Fibroblast of lung (primary cell): ENCODE measurements around the gene NMD3. TPM values are rescaled to one million over a fixed set of nuclear protein-coding genes. Genes with fewer than 3 reads are reported as not detected.

Experiments used
- DNase-seq, 2 donors: peaks; one replicate each; pipeline versions ENCODE4 v3.0.0 to v3.0.0-alpha.2; 2010; ENCODE audit warnings: low read depth in 2 of 2
- H2AFZ ChIP-seq: 2 replicates; pipeline ENCODE4 v1.5.1; 2012; ENCODE audit warnings: low read length, control low read depth, inconsistent platforms
- H3K27ac ChIP-seq: 2 replicates; pipeline ENCODE4 v1.5.1; 2011; ENCODE audit warnings: low read length, control low read depth; ENCODE audit not compliant: insufficient read depth
- H3K27me3 ChIP-seq: 2 replicates; pipeline ENCODE4 v1.5.1; 2011; ENCODE audit warnings: mild to moderate bottlenecking, low read length; ENCODE audit not compliant: control insufficient read depth, insufficient read depth
- H3K36me3 ChIP-seq: 2 replicates; pipeline ENCODE4 v1.5.1; 2011; ENCODE audit warnings: low read length; ENCODE audit not compliant: control insufficient read depth, insufficient read depth
- H3K4me1 ChIP-seq: 2 replicates; pipeline ENCODE4 v1.5.1; 2011; ENCODE audit warnings: low read length; ENCODE audit not compliant: control insufficient read depth, insufficient read depth; ENCODE audit errors: extremely low read depth
- H3K4me2 ChIP-seq: 2 replicates; pipeline ENCODE4 v1.5.1; 2011; ENCODE audit warnings: low read length, control low read depth; ENCODE audit not compliant: insufficient read depth; ENCODE audit errors: extremely low read depth
- H3K4me3 ChIP-seq, 4 experiments: fragments of 200-600 bp in 1 of 4; sonication (generic) in 1 of 4; replicated peaks in 1 of 4; 2 replicates each; pipeline ENCODE4 v1.5.1; 2011 to 2016; ENCODE audit warnings: low read length in 4 of 4, low read depth in 3 of 4, mild to moderate bottlenecking in 3 of 4, control low read depth in 2 of 4, inconsistent platforms in 1 of 4, mixed read lengths in 1 of 4; ENCODE audit not compliant: insufficient read depth in 1 of 4; ENCODE audit errors: control extremely low read depth in 1 of 4
- H3K79me2 ChIP-seq: 2 replicates; pipeline ENCODE4 v1.5.1; 2012; ENCODE audit warnings: mild to moderate bottlenecking, low read length, inconsistent platforms; ENCODE audit not compliant: control insufficient read depth, insufficient read depth
- H3K9ac ChIP-seq: 2 replicates; pipeline ENCODE4 v1.5.1; 2011; ENCODE audit warnings: mild to moderate bottlenecking, low read length, control low read depth; ENCODE audit not compliant: insufficient read depth
- H3K9me3 ChIP-seq: 2 replicates; pipeline ENCODE4 v1.5.1; 2012; ENCODE audit warnings: low read depth, low read length; ENCODE audit not compliant: control insufficient read depth, insufficient read depth
- H4K20me1 ChIP-seq: 2 replicates; pipeline ENCODE4 v1.5.1; 2011; ENCODE audit warnings: low read length; ENCODE audit not compliant: control insufficient read depth, insufficient read depth; ENCODE audit errors: extremely low read depth
- CTCF ChIP-seq, 2 donors: IDR thresholded peaks in 1 of 2; conservative IDR thresholded peaks in 1 of 2; 1 replicate in 1 of 2; 2 replicates in 1 of 2; pipeline ENCODE4 v1.5.1; 2011 to 2012; ENCODE audit warnings: low read length in 2 of 2, control low read depth in 1 of 2, inconsistent platforms in 1 of 2, low read depth in 1 of 2, mild to moderate bottlenecking in 1 of 2
- EZH2 ChIP-seq: IDR thresholded peaks from 2 replicates; pipeline ENCODE4 v1.5.1; 2012; ENCODE audit warnings: low read length, control low read depth, mild to moderate bottlenecking; ENCODE audit errors: missing control alignments
- polyA plus RNA-seq, 2 donors: library from polyadenylated mRNA; depleted of rRNA in 1 of 2; stranded (reverse) in 1 of 2; unstranded in 1 of 2; fragments of >200 nt; gene quantifications; 2 replicates each; pipeline ENCODE4 v1.2.1, GENCODE V29; 2011 to 2012; ENCODE audit warnings: missing spikeins in 1 of 2
- total RNA-seq: library from RNA; depleted of rRNA; stranded (reverse); fragments of >200 nt; gene quantifications from 2 replicates; pipeline ENCODE4 v1.2.1, GENCODE V29; 2014

NMD3 gene
- total and polyA plus RNA-seq, 2 donors (not counting 1 experiment from before 2014, with no cell fraction given): 62.8 to 134 TPM

DNA sequence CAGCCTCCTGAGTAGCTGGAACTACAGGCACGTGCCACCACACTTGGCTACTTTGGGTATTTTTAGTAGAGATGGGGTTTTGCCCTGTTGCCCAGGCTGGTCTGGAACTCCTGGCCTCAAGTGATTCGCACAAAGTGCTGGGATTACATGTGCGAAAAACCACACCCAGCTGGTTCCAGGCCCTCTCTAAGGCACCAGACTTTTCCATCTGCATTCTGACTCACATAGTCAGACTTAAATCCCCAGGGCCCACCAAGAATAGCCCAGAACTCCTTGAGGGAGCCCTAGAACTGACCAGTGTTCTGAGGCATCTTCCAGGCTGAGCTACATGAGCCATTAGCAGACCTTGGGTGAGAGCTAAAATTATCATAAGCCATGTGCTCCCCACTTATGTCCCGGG is 68.1 kb downstream of the NMD3 start:
- Histone ChIP-seq H2AFZ (no peak overlapping the region), H4K20me1 (no peaks in the 10 kb centered on the region), H3K4me3 (no peak overlapping the region), H3K9me3 (no peaks in the 10 kb centered on the region), H3K27ac (no peak overlapping the region), H3K27me3 (no peaks in the 10 kb centered on the region), H3K4me2 (no peak overlapping the region), H3K4me1 (no peaks in the 10 kb centered on the region), H3K36me3 (no peaks in the 10 kb centered on the region), H3K79me2 (no peaks in the 10 kb centered on the region), H3K9ac (no peak overlapping the region)
- TF ChIP-seq EZH2 (no peak), CTCF (conservative IDR thresholded peaks at IDR 0.05 in 1 of 2, IDR thresholded peaks at IDR 0.05 in 1 of 2; ENCODE audit: low read depth in 1 of 2, low read length in 2 of 2) (no peak)
- no peak for DNase-seq

DNA sequence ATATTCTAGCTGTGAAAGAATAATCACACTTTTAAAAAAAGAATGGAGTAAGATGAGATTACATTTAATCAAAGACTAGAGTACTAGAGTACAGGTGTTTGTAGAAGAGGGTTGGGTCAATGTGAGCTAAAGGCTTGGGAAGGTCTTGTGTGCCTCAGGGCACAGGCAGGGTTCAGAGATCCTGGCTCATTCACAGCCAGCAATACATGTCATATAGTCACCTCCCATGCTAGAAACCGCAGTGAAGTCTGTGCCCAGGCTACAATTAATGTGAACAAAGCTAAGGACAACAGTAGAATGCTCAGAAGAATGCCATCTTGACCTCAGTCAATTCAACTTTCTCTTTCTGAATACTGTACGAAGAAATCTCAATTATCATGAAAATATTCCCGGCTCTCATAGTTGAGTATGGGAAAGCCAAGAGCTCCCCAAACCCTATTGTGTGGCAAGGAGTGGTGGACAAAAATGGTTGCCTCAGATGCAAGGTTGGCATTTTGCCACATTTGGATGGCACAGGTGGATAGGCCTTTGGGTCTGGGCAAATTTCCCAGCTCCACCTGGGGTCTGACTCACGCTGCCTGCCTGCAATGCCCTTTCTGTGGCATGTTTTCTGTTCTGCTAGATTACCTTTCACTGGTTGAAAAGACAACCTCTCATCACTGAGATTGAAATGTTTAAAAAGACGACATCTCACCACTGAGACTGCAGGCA is 70.2 kb downstream of the NMD3 start:
- TF ChIP-seq EZH2: no peak
- no peak for TF ChIP-seq CTCF (conservative IDR thresholded peaks at IDR 0.05 in 1 of 2, IDR thresholded peaks at IDR 0.05 in 1 of 2; ENCODE audit: low read depth in 1 of 2, low read length in 2 of 2)
- H2AFZ ChIP-seq: no peak overlapping the region
- H3K4me3 ChIP-seq: no peak overlapping the region
- H3K9me3 ChIP-seq: no peaks in the 10 kb centered on the region
- no peaks in the 10 kb centered on the region for H3K79me2 ChIP-seq
- no peaks in the 10 kb centered on the region for H3K36me3 ChIP-seq
- no peak overlapping the region for H3K27ac ChIP-seq
- DNase-seq: no peak
- H3K9ac ChIP-seq: no peak overlapping the region
- H3K27me3 ChIP-seq: no peaks in the 10 kb centered on the region
- H4K20me1 ChIP-seq: no peaks in the 10 kb centered on the region
- no peaks in the 10 kb centered on the region for H3K4me1 ChIP-seq
- no peak overlapping the region for H3K4me2 ChIP-seq

GRCh38 chr3:161293381-161293780 is 72.3 kb downstream of the NMD3 start:
- no peak for TF ChIP-seq EZH2
- TF ChIP-seq CTCF (conservative IDR thresholded peaks at IDR 0.05 in 1 of 2, IDR thresholded peaks at IDR 0.05 in 1 of 2; ENCODE audit: low read depth in 1 of 2, low read length in 2 of 2): no peak
- H3K27me3 ChIP-seq: no peaks in the 10 kb centered on the region
- H3K4me3 ChIP-seq: no peak overlapping the region
- H2AFZ ChIP-seq: no peak overlapping the region
- DNase-seq: no peak
- no peaks in the 10 kb centered on the region for H3K79me2 ChIP-seq
- H3K4me2 ChIP-seq: no peak overlapping the region
- no peaks in the 10 kb centered on the region for H3K36me3 ChIP-seq
- no peak overlapping the region for H3K9ac ChIP-seq
- H3K4me1 ChIP-seq: no peaks in the 10 kb centered on the region
- H4K20me1 ChIP-seq: no peaks in the 10 kb centered on the region
- no peaks in the 10 kb centered on the region for H3K9me3 ChIP-seq
- no peak overlapping the region for H3K27ac ChIP-seq
